Mammary epithelial cell (primary cell): ENCODE measurements around the gene WBP2.

Source experiments
- EZH2 ChIP-seq: IDR thresholded peaks from 2 replicates; pipeline ENCODE4 v1.6.1; 2012; ENCODE audit warnings: low read length, inconsistent platforms, borderline replicate concordance
- TF ChIP-seq, protein P1 (sequence below), 2 donors: IDR thresholded peaks in 1 of 2; conservative IDR thresholded peaks in 1 of 2; 2 replicates each; pipeline ENCODE4 v1.5.1; 2011 to 2012; ENCODE audit warnings: inconsistent platforms in 2 of 2, low read length in 2 of 2, mild to moderate bottlenecking in 2 of 2, control low read depth in 1 of 2, low read depth in 1 of 2; ENCODE audit not compliant: insufficient read depth in 1 of 2; ENCODE audit errors: extremely low read depth in 1 of 2

DNA sequence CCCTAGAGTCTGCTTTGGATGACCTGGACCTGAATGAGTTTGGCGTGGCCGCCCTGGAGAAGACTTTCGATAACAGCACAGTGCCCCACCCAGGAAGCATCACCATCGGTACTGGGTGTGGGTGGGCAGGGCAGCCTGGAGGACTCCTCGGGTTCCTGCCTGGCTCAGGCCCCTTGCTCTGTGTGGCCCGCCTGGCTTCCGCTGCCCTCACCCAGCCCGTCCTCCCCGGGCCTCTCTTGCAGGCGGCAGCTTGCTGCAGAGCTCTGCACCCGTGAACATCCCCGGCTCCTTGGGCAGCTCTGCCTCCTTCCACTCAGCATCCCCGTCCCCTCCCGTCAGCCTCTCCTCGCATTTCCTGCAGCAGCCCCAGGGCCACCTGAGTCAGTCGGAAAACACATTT is 35.5 kb downstream of the WBP2 start:
- TF ChIP-seq, protein P1, sequence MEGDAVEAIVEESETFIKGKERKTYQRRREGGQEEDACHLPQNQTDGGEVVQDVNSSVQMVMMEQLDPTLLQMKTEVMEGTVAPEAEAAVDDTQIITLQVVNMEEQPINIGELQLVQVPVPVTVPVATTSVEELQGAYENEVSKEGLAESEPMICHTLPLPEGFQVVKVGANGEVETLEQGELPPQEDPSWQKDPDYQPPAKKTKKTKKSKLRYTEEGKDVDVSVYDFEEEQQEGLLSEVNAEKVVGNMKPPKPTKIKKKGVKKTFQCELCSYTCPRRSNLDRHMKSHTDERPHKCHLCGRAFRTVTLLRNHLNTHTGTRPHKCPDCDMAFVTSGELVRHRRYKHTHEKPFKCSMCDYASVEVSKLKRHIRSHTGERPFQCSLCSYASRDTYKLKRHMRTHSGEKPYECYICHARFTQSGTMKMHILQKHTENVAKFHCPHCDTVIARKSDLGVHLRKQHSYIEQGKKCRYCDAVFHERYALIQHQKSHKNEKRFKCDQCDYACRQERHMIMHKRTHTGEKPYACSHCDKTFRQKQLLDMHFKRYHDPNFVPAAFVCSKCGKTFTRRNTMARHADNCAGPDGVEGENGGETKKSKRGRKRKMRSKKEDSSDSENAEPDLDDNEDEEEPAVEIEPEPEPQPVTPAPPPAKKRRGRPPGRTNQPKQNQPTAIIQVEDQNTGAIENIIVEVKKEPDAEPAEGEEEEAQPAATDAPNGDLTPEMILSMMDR (conservative IDR thresholded peaks at IDR 0.05 in 1 of 2, IDR thresholded peaks at IDR 0.05 in 1 of 2; ENCODE audit: extremely low read depth in 1 of 2, insufficient read depth in 1 of 2, low read depth in 1 of 2, low read length in 2 of 2): no peak
- TF ChIP-seq EZH2: no peak
